Measurements from ENCODE around the gene ITGA2B.
"Not testable (repeated sequence)": the region's sequence is repeated elsewhere in the genome, so short reads cannot be mapped to it uniquely, and the experiment has no call there.

ITGA2B gene

DNA sequence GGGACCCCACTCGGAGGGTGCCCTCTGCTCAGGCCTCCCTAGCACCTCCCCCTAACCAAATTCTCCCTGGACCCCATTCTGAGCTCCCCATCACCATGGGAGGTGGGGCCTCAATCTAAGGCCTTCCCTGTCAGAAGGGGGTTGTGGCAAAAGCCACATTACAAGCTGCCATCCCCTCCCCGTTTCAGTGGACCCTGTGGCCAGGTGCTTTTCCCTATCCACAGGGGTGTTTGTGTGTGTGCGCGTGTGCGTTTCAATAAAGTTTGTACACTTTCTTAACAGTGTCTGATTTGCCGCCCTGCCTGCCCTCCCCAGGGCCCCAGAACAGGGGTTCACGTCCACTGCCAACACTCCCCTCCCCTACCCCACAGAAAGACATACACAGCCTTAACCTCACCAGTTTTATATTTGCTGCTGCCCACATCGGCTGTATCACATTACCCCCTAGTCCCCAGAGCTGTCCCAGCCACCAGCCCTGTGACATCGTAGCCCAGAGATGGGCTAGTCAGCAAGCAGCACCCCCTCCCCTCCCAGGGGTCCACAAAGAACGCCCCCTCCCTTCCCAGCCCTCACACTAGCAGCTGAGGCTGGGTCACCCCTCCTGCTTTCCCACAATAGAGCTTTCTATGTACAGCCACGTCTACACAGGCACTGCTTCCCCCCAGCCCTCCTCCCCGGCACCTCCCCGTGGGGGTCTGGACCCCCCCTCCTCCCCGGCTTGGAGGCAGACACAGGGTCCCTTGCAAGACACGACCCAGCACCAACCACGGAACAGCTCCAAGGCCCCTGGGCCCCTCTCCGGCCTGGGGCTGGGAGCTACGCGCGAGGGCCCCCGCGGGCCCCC, 36.4 kb downstream of the ITGA2B start:
- DNase-seq: no peak

DNA sequence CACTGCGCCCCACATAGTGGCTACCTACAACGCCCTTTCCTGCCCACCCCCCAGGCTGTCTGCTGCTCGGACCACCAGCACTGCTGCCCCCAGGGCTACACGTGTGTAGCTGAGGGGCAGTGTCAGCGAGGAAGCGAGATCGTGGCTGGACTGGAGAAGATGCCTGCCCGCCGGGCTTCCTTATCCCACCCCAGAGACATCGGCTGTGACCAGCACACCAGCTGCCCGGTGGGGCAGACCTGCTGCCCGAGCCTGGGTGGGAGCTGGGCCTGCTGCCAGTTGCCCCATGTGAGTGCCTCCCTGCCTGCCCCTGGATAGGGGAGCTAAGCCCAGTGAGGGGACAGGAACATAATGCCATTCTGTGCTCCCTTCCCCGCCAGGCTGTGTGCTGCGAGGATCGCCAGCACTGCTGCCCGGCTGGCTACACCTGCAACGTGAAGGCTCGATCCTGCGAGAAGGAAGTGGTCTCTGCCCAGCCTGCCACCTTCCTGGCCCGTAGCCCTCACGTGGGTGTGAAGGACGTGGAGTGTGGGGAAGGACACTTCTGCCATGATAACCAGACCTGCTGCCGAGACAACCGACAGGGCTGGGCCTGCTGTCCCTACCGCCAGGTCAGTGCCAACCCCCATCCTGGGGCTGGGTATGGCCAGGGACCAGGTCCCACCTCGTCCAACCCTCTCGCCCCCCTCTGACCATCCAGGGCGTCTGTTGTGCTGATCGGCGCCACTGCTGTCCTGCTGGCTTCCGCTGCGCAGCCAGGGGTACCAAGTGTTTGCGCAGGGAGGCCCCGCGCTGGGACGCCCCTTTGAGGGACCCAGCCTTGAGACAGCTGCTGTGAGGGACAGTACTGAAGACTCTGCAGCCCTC, 37.3 kb downstream of the ITGA2B start:
- DNase-seq: no peak

GRCh38 chr17:44351464-44351863, 38.0 kb downstream of the ITGA2B start:
- DNase-seq: no peak

DNA sequence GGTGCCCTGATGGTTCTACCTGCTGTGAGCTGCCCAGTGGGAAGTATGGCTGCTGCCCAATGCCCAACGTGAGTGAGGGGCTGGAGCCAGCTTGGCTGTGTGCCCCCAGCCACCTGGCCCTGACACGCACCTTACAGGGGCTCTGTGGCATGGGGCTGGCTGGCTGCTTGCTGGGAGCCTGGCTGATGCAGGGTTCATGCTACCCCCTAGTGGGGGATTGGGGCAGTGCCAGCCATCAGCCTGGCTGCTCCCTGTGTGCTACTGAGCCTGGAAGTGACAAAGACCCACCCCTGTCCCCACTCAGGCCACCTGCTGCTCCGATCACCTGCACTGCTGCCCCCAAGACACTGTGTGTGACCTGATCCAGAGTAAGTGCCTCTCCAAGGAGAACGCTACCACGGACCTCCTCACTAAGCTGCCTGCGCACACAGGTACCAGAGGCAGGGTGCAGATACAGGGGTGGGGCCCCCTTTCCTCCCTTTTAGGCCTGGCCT, 38.7 kb downstream of the ITGA2B start:
- DNase-seq: peak in 42 of 56 donors; percentile 5 to 81 (median 37)

DNA sequence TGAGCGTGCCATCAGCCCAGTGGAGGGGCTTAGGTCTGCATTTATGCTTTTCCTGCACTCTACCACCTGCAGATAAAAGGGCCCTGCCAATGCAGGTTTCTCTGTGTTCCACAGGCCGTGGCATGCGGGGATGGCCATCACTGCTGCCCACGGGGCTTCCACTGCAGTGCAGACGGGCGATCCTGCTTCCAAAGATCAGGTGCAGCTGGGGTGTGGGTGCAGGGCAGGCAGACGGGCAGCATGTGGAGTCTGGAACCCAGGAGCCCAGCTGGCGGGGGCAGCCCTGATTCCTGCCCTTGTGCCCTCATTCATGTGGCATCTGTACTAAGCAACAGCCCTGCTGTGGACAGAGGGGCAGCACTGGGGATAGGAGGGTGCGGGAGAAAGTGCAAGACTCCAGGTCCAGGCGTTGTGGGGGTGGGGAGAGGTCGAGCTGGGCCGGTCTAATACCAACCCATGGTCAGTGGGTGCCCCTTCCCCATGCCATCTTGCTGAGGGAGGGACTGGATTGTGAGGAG, 39.8 kb downstream of the ITGA2B start:
- no peak for DNase-seq

GRCh38 chr17:44348988-44349364, 40.5 kb downstream of the ITGA2B start:
- DNase-seq: no peak

GRCh38 chr17:44348234-44348987, 41.0 kb downstream of the ITGA2B start:
- DNase-seq: peak in 16 of 56 donors; percentile 8 to 56 (median 20)

DNA sequence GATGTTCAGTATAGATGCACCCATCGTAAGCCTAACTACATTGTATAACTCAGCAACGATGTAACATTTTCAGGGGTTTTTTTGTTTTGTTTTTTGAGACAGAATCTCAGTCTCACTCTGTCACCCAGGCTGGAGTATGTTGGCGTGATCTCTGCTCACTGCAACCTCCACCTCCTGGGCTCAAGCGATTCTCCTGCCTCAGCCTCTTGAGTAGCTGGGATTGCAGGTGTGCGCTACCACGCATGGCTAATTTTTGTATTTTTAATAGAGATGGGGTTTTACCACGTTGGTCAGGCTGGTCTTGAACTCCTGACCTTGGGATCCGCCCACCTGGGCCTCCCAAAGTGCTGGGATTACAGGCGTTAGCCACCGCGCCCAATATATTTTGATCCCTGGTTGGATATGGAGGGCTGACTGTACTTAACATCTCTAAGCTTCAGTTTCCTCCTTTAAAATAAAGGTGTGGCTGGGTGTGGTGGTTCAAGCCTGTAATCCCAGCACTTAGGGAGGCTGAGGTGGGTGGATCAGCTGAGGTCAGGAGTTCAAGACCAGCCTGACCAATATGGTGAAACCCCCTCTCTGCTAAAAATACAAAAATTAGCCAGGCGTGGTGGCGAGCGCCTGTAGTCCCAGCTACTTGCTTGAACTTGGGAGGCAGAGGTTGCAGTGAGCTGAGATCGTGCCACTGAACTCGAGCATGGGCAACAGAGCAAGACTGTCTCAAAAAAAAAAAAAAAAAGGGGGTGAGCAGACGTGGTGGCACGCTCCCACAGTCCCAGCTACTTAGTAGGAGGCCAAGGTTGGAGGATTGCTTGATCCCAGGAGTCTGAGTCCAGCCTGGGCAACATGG, 42.0 kb downstream of the ITGA2B start:
- DNase-seq: not testable (repeated sequence)

DNA sequence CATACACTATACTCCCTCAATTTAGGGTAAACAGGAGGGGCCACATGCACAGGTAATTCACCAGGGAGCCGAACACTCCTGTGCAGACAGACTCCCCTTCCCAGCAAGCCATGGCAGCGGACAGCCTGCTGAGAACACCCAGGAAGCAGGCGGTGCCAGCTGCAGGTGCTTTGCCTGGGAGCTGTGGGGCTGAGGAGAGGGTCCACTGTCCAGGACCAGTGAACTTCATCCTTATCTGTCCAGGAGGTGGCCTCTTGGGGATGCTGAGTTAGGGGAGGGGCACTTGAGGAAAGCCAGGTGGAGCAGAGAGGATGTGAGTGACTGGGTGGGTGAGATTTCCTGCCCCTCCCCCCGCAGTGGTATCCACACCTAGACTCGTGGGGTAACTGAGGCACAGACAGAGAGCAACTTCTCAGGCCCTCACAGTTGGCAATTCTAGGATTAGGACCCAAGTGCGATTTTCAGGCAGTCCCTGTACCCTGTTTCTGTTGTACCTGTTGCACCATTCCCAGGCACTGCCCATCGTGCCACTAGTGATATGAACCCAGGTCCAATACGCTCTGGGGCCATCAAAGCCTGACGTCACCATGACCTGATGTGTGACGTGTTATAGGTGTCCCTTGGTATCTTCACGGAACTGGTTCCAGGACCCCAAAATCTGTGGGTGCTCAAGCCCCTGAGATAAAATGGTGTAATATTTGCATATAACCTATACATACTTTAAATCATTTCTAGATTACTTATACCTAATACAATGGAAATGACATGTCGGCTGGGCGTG, 43.2 kb downstream of the ITGA2B start:
- DNase-seq: no peak

DNA sequence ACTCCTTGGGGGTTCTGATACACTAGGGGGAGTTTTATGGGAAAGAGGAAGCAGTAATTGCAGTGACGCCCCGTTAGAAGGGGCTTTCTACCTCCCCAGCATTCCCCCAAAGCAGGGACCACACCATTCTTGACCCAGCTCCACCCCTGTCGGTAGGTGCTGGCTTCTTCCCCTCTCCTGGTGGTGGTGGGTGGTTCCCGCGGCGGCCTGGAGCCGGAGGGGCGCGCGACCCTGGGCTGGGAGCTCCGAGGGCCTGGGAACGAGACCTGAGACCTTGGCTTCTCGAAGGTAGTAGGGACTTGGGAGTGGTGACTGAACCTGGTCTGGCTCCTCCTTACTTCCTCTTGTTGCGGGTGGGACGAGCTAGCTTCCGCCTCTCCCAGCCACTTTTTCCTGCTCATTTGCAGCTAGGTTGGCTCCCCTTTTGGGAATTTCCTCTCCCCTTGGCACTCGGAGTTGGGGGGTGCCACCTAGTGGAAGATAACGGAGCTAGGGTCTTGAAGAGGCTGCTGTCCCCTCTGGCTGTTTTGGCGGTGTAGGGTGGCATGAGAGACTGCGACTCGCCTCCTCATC, 43.9 kb downstream of the ITGA2B start:
- peak in 49 of 56 donors; percentile 28 to 86 (median 58) for DNase-seq

GRCh38 chr17:44344939-44345453, 44.5 kb downstream of the ITGA2B start, which contains the start of gene GRN:
Gene GRN (plus strand): TSS chr17:44345302. CDS start chr17:44349165, 3,863 bp downstream.
- peak; percentile 75 to 98 (median 95) for DNase-seq

DNA sequence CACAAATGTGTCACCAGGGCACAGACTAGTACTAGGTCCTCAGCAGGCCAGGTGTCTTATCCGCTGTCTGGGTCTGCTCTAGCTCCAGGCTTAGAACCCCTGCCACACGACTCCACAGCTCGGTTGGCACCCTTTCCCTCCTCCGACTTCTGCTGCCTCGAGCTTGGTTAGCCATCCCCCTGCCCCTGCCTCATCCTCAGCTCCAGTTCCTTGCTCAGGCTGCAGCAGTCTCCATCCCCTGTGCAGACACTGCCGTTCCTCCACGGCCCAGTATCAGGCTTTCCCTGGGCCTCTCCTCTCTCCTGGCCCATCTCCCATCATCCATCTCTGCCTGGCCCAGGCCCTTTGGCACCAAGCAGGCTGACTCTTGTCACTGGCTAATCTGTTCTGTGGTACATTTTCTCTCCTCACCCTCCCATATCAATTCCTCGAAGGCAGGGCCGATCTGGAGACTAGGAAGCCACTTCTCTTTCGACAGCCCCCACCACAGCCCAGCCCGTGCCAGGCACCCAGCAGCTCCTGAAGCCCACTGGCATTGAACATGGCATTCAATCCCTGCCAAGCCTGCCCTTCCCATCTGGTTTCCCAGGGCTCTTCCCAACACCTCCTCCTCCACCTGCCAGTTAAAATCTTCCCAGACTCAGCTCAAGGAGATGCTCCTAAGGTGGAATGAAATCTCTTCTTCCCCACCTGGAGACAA, 45.8 kb downstream of the ITGA2B start:
- no peak for DNase-seq

DNA sequence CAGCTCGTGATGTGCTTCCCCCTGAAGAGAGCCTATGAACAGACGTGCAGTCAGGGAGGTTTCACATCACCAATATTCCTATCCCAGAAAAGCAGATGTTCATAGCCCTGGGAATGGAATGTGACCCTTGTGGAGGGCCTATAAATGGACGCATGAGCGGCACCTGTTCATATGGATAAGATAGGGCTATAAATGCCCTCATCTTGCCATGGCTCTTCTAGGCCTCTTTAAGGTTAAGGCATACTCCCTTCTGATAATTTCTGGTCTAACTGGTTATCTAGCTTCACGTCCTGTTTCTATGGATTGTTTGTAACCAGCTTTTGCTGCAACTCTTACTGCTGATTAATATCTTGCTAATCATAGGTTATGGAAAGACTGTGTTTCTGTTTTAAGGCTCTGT, 48.9 kb downstream of the ITGA2B start:
- DNase-seq: not testable (repeated sequence)

GRCh38 chr17:44338702-44339101, 50.7 kb downstream of the ITGA2B start:
- DNase-seq: no peak

DNA sequence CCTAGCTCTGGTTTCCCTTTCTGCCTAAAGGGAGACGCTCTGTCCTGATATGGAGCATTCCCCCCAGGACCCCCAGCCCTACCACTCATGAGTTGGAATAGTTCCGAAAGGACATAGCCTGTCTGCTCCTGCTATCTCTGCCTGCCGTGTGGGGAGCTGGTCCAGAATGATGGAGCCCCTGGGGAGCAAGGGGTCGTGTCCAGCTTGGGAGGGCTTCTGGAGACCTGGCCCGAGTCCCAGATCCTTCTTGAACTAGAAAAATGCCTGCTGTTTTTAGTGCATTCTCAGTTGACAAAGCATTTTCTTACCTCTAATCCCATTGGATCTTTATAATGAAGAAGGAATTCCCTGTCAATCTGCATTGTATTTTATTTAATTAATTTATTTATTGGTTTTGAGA, 53.5 kb downstream of the ITGA2B start:
- no peak for DNase-seq

DNA sequence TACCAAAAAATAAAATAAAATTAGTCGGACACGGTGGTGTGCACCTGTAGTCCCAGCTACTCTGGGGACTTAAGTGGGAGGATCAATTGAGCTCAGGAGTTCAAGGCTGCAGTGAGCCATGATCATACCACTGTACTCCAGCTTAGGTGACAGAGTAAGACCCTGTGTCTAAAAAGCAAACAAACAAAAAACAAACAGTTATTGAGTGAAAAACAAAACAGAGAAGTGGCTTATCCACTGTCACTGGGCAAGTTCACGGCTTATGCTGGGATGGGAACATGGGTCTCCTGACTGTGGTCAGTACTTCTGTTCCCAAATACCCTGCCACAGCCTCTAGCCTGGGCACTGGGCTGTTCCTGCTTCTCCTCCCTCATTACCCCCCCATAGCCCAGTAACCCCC, 53.9 kb downstream of the ITGA2B start:
- no peak for DNase-seq

- no peak for DNase-seq
These were observed 54.7 kb downstream of the ITGA2B start for GRCh38 chr17:44334727-44335126.

- DNase-seq: no peak
These were observed 55.1 kb downstream of the ITGA2B start for GRCh38 chr17:44334315-44334714.

Data from nucleus accumbens (tissue), 56 donors.